HCEC 1CT (cell line): ENCODE results near the gene KRTAP29-1.

ENCODE experiments used
- DNase-seq: peaks from one replicate; pipeline ENCODE4 v3.0.0-alpha.2; 2017

Gene KRTAP29-1

GRCh38 chr17:41327411-41328120 lies 24.9 kb upstream of the KRTAP29-1 start:
- DNase-seq, result no peak

GRCh38 chr17:41326173-41327145 lies 23.8 kb upstream of the KRTAP29-1 start:
- DNase-seq, result no peak

- DNase-seq, result no peak
Measured at GRCh38 chr17:41325611-41326010, 23.0 kb upstream of the KRTAP29-1 start.

GRCh38 chr17:41325126-41325525 lies 22.5 kb upstream of the KRTAP29-1 start:
- DNase-seq, result no peak

GRCh38 chr17:41324180-41325075 lies 21.8 kb upstream of the KRTAP29-1 start:
- DNase-seq, result peak; percentile 9

GRCh38 chr17:41322903-41323895 lies 20.5 kb upstream of the KRTAP29-1 start:
- DNase-seq, result no peak

- DNase-seq, result peak; percentile 73
Measured at GRCh38 chr17:41322094-41322902, 19.6 kb upstream of the KRTAP29-1 start.

- DNase-seq, result no peak
Measured at GRCh38 chr17:41318231-41318630, 15.6 kb upstream of the KRTAP29-1 start.

GRCh38 chr17:41315814-41316445 lies 13.3 kb upstream of the KRTAP29-1 start:
- DNase-seq, result no peak

GRCh38 chr17:41315204-41315794 lies 12.6 kb upstream of the KRTAP29-1 start, which contains the start of gene KRTAP17-1:
Gene KRTAP17-1, minus strand, starts transcription at chr17:41315710. Its CDS starts 60 bp downstream, at chr17:41315650.
- no peak for DNase-seq

GRCh38 chr17:41311111-41311510 lies 8.5 kb upstream of the KRTAP29-1 start:
- no peak for DNase-seq

- no peak for DNase-seq
Measured at GRCh38 chr17:41308918-41309359, 6.3 kb upstream of the KRTAP29-1 start, which contains the start of gene KRTAP16-1. Gene KRTAP16-1, minus strand, starts transcription at chr17:41309309. Its CDS starts 56 bp downstream, at chr17:41309253.

GRCh38 chr17:41308251-41308917 lies 5.7 kb upstream of the KRTAP29-1 start:
- DNase-seq, result no peak

- no peak for DNase-seq
Measured at GRCh38 chr17:41307647-41308046, 5.0 kb upstream of the KRTAP29-1 start.

- DNase-seq, result no peak
Measured at GRCh38 chr17:41304091-41304490, 1.4 kb upstream of the KRTAP29-1 start.

- DNase-seq, result no peak
Measured at GRCh38 chr17:41302981-41303380, 330 bp upstream of the KRTAP29-1 start.

GRCh38 chr17:41301204-41301790 lies 1.4 kb downstream of the KRTAP29-1 start:
- no peak for DNase-seq

- no peak for DNase-seq
Measured at GRCh38 chr17:41298458-41299135, 4.1 kb downstream of the KRTAP29-1 start.
